Measurements from ENCODE around the gene SHH.

GRCh38 chr7:155769701-155770100 lies 42.6 kb downstream of the SHH start:
- TF ChIP-seq CTCF (conservative IDR thresholded peaks at IDR 0.05) (no peak), ZFX (IDR thresholded peaks at IDR 0.05) (no peak)

Measured in C4-2B (cell line).